GM19372 (cell line): Measurements from ENCODE around the gene FGF14.

ENCODE experiments used
- ATAC-seq: cut with Tn5 transposase; IDR thresholded peaks from one replicate; pipeline ENCODE4 v1.9.1; 2021; ENCODE audit warnings: mild to moderate bottlenecking, low read depth, moderate library complexity; ENCODE audit not compliant: unreplicated experiment

The FGF14 gene

DNA sequence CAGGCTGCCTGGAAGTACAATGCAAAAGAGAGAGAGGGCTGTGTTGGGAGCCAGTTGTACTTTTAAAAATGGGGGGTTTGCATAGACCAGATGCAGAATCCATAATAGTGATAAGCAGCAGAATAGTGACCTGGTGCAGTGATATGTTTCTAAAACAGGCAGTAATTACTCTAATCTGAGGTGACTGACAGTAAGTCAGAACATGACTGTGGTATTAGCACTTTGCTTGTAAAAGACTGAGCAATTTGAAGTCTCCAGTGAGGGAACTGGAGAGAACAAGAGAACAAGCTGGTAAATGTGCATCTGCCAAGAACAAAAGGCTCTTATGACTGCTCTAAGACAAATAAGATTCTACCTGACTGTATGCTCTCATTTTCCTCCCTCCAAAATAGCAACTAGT lies 565.9 kb downstream of the FGF14 start:
- ATAC-seq: no peak

DNA sequence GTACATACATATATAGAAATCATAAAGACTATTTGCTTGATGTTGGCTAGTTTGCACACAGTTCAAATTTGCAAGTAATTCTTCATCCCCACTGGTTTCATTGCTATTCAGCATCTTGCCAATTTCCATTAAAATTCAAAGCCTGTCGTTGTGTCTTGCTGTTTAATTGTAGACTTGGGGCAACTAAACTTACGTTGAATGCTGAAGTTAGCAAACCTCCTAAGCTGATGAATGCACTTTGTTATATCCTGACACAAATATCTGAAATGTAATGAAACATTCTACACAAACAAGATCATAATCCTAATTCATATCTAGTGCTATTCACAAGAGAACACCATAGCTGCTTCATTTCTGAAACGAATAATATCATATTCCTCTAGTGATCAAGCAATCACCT lies 568.2 kb downstream of the FGF14 start:
- ATAC-seq: no peak

DNA sequence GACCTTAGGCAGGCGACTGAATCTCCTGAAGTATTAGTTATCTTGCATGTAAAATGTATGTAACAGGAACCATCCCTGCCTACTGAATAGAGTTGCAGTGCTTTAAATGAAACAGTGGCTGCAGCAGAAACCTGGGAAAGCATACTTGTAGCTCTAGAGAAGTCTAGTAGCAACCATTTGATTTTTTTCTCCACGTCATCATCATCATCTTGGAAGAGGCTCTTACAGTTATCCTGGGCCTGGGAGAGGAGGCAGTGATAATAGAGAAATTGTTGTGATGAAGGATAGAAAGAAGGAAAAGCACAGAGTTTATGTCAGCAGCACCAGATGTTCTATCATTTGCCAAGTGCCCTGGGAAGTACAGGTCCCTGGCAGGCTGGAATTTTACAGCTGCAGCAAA lies 571.8 kb downstream of the FGF14 start:
- ATAC-seq: no peak

DNA sequence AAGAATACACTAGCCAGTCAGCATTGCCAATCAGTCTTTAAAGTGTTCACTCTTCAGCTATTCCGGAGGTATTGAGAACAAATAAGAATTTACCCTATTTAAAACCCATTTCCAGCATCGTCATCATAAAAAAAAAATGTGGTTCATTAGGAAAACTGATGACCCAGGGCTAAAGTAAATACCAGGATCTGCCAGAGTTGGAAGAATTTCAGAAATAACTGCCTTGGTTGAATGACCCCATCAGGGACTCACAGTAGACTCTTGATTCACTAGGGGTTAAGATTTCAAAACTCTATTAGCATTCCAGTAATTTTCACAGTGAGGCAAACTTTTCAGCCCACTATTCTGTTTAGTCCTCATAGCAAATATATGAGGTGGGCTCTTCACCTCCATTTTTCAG lies 572.4 kb downstream of the FGF14 start:
- no peak for ATAC-seq

DNA sequence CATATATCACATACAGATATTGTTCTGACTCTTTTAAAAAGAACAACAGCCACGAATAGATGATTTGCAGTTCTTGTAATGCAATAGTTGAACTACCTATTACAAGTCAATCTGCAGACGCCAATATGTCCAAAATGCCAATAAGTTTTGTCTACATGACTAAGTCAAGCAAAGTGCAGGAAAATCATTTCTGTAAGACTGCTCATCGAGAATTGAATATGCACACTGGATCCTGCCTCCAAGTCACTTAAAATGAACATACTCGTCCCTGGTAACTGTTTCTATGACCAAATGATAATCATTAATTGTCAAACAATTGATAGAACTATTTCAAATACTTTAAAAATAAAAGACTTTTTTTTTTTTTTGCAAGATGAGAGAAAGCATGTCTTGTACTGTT lies 573.7 kb downstream of the FGF14 start:
- no peak for ATAC-seq

DNA sequence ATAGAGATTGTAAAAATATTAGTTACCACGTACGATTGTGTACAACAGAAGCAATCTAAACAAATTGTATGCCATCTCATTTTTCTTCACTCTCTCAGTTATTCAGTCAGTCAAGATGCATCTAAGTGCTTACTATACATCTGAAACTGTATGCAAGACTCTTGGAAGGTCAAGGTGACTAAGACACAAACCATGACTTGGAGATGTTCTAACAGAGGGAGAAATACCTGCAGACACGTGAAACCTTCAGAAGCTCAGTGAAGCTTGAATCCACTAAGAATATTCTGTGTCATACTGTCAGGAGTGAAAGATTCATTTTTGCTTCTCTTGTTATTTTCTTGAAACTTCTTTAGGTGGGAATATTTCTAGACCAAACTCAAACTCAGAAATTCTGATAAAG lies 584.0 kb downstream of the FGF14 start:
- no peak for ATAC-seq

DNA sequence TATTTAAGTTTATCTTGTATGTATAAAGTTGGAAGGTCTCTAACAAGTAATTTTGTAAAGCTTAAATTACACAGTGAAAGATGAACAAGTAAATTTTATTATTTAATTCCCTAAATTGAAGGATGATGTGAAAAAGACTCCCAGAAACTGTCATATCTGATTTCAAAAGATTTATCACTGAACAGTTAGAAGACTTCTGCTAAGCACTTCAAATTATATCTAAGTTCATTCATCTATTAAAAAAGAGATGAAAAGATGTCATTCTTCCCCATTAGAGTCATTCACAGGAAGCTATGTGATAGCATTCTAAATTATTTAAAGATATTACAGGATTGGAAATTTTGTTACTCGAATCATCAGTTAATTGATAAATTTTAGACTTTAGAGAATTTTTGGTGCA lies 590.0 kb downstream of the FGF14 start:
- ATAC-seq: no peak

DNA sequence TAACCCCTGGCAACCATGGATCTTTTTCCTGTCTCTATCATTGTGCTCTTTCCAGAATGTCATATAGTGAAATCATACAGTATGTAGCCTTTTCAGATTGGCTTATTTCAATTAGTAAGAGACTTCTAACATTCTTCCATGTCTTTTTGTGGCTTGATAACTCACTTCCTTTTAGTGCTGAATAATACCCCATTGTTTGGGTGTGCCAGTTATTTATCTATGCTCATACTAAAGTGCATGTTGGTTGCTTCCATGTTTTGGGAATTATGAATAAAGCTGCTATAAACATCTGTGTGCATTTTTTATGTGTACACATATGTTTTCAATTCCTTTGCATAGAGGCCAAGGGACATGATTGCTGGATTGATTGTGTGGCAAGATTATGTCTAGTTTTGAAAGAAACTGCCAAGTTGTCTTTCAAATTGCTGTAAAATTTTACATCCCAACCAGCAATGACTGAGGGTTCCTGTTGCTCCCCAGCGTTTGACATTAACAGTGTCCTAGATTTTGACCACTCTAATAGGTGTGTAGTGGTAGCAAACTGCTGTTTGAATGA lies 590.5 kb downstream of the FGF14 start:
- ATAC-seq: no peak

DNA sequence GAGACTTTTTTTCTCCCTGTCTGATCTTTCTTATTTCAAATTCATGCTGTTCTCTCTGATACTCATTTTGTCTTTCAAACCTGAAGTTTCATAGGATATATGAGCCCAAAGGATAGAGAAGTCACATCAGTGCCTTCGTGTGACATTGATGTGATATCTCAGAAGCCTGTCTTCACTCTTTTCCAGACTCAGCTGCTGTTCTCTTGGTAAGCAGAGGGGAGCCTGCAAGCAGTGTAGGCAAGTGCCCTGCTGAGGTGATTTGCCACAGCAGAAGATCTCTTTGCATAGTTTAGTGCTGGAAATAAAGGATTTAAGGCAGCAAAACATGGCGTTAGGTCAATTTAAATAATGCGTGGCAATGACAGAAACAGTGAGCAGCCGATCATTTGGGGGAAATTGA lies 602.7 kb downstream of the FGF14 start:
- ATAC-seq: no peak

DNA sequence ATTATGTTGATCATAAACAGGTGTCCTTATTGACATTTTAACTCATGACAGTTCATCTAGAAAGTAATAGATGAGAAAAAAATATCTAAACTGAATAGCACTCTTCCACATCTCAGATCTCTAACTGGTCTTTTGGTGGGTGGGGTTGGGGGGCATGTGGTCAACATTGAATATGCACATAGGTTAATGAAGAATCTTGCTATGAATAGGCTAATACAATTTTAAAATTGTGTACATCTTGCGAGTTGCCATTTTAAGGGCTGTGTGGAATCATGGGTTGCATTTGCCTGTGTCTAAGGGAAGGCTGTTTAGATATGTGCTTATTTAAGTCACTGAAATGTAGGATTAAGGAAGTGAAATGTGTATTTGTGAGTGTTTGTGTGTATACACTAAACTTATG lies 603.4 kb downstream of the FGF14 start:
- ATAC-seq: no peak

DNA sequence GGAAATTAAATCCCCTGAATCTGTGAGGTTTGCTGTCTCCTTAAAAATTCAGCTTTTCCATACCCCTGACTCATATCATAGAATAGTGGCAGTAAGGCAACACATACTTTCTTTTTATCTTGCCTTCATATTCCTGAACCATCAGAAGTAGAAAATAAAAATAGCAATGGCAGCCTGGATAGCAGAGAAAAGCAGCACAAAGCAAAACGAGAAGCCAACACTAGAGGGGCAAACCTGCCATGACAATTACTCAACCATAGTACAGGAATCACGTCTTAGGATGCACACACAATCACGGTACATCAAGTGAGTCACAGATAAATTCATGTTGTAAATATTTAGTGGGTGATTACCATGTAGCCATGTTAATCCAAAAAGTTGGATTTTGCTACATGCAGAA lies 606.4 kb downstream of the FGF14 start:
- no peak for ATAC-seq

DNA sequence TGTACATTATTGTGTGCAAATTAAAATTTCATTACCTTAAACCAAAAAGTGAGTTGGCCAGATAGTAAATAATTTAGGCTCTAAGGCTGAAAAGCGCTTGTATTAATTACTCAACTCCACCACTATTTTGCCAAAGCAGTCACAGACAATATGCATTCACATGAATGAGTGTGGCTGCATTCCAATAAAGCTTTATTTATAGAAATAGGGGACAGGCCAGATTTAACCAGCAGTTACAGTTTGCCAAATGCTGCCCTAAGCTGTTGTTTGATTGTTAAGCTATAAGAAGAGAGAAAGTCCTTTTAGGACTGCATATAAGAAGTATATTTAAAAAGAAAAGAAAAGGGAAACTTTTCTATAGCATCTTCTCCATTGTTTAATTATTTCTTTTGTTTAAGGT lies 606.8 kb downstream of the FGF14 start:
- no peak for ATAC-seq

DNA sequence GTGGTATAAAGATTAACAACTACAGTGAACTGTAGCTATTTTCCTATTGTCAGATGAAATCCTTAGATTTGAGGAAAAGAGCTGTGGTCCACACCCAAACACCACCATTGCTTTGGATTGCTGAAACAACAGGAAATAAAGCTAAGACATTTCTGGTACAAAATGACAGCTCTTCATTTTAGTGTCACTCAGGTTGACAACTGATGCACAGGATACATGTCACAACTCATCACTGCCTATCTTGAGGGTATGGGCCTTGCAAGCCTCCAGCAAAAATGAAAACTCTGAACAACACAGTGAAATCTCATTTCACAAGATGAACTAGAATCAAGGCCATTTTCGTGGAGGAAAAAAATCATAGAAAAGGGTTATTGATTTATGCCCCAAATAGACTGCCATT lies 609.7 kb downstream of the FGF14 start:
- no peak for ATAC-seq

DNA sequence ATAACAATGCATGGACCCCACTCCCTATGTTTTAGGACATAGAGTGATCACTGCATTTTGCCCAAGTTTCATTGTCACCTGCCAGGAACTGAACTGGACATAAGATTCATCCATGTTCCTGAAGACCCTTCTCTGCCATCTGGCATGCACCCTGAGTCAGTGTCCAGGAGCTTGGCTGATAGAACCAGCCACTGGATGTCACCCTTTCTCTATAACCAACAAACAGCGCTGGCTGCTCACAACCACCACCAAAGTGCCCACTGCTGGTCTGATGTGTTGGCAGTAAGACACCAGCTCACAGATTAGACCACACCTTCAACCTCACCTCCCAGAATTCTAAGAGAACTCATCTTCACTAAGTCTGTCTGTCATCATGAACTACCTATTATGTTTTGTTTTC lies 616.0 kb downstream of the FGF14 start:
- ATAC-seq: no peak

DNA sequence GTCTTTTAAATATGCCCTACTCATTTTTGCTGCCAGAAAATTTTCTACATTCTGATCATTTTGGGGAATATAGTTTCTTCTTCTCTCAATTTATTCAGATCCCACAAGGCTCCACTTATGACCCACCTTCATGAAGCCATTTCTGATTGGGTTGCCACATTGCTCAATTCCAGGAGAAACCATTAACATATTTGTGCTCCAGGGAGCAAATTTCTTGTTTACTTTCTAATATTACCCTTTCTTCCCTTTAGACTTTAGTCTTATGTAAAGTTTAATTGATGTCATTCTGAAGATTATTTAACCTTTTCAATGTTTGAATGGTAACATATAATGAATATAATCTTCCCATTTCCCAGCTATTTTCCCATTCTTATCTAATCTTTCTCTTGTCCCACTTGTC lies 617.5 kb downstream of the FGF14 start:
- no peak for ATAC-seq

DNA sequence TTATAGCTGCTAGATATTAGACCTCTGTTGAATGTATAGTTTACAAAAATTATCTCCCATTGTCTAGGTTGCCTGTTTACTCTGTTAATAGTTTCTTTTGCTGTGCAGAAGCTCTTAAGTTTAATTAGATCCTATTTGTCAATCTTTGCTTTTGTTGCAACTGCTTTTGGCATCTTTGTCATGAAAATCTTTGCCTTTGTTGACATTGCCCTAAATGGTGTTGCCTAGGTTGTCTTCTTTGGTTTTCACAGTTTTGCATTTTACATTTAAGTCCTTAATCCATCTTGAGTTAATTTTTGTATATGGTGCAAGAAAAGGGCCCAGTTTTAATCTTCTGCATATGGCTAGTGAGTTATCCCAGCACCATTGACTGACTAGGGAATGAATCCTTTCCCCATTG lies 618.3 kb downstream of the FGF14 start:
- ATAC-seq: no peak

DNA sequence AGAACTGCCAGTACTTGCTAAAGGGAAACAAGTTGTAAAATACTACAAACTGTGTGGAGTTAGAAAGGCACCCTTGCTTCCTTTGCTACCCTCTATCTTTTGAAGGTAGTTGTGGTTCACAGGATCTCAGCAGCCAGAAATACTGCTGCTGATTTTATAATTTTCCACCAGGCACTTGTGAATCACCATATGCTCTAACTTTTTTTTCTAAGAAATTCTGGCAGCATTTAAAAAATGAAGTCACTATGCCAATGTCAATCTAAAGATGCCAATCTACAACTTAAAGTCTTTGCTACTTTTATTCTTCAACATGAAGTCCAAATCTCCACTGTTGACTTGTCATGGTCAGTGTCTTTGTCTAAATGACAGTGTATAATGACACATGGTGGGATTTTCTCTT lies 621.6 kb downstream of the FGF14 start:
- ATAC-seq: no peak

DNA sequence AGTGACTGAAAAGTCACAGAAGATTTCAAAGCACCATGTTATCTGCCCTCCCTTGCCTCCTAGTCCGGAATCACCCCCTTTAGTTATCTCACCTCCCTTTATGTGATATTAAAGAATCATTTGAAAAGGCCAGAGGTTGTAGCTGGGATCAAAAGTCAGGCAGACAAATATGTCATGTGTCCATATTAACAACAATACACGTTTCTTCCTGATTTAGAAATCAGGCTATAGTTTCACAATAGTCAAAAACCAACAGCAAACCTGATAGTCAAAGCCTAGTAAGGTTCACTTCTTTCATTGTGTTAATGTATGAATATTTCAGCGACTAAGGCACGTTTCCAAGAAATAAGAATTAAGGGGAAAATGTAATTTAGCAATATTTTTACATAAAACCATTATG lies 622.7 kb downstream of the FGF14 start:
- no peak for ATAC-seq

DNA sequence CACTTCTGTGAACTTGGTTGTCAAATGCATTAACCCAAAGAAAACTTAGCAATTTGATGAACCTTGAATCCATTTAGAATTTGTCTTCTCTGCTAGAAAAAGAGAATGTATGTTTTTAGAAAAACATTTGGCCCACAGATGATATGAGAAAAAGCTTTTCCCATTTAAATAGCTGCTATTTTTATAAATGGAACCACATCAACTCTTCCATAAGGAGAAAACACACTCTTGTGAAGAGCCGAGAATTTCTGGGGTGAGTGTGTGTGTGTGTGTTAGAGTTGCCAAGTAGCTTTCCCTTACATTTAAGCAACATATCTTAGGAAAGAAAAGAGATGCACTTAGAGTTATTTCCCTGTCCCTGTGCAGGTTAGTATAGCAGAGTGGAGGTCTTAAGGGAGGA lies 626.6 kb downstream of the FGF14 start:
- ATAC-seq: no peak

DNA sequence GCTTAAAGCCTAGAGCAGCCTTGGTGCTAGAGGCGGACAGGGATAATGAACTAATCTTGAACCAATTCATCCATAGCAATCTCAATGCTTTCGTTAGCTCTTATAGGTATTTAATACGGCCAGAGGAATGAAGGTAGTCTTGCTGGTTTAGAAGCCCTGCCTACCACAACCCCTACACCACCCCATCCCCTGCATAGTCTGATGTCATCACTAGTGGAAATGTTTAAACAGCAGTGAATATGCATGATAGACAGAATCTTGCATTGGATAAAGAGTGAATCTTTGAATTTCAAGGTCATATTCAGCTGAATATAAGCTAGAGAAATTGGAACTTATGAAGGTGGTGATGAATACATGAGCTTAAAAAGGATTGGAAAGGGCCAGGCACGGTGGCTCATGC lies 627.5 kb downstream of the FGF14 start:
- no peak for ATAC-seq

DNA sequence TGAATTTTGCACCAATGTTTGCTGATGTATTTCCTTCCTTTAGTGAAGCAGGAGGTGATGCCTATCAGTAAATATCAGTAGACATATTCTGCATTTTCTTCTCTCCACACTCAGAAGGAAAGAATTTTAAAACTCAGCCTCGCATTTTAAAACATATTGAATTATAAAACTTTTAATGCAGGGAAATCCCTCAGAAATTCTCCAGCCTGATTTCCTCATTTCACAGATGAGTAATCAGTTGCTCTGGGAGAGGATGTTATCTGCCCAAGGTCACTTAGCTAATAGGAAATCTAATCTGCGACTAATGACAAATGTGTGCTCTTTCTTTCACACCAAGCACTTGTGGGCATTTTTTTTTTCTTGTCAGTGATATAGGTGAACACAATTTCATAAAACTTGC lies 628.8 kb downstream of the FGF14 start:
- no peak for ATAC-seq

DNA sequence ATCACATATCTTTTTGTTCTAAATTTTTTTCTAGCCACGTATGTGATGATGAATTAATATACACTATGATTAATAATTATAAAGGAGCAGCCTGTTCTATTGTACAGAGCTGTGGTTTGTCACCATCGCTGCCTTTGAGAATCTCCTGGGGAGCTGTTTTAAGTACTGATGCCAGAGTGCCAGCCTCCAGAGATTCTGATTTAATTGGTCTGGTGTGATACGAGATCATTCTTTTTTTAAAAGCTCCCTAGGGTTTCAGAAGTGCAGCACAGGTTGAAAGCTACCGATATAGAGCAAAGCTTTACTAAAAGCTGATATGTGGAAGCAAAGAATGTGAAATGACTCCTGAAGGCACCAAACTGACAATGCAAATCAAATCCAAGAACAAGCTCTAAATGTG lies 634.7 kb downstream of the FGF14 start:
- ATAC-seq: no peak

DNA sequence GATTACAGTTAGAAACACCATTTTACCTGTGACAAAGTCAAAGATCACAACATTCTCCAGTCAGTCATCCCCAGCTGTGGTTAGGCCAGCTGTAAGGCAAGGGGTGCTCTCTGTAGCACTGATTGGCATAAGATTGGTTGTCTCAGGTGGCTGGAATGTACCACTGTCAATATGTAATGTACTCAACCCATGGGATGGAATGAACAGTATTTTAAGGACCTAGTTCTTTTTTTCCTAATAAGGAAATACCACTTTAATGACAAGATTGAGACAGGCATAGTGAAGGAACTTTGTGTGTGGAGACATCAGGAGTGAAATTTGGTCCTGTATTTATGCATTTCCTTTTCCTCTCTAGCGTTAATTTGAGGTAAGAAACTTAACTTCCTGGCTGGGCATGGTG lies 638.7 kb downstream of the FGF14 start:
- ATAC-seq: no peak
